Suppressor macrophage treated with lipopolysaccharide for 4 hours (primary cell): ENCODE results near the gene CSTF2T.
"Not testable (repeated sequence)": the region's sequence is repeated elsewhere in the genome, so short reads cannot be mapped to it uniquely, and the experiment has no call there.

Experiments used
- DNase-seq: peaks from one replicate; pipeline ENCODE4 v3.0.0-alpha.2; 2020

Gene CSTF2T

DNA sequence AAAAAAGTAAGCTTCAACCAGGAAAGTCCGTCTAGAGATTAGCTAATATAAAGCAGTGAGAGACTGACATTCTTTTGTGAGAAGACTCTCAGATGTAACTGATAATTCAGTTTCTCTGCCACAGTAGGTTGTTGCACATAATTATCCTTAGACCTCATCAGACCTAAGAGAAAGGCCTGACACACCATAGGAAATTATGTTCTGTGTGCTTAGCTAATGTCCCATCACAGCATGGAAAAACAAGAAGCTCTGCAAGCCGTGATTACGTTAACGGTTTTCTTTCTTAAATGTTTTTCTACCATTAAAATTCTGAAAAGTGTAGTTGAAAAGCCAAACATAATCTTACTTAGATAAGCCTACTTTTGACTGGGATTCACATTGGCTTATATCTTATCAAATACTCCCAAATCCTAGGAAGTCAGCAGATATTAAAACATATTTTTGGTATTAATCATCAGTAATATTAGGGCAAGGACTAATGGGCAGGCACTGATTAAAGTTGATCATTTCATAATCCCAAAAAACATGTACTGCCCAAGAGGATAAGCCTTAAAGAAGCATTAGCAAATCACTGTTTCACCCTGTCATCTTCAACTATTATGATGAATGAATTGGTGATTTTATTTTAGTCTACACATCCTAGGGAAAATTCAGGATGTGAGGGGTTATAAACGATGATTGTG is 5.2 kb downstream of the CSTF2T start:
- DNase-seq = no peak

DNA sequence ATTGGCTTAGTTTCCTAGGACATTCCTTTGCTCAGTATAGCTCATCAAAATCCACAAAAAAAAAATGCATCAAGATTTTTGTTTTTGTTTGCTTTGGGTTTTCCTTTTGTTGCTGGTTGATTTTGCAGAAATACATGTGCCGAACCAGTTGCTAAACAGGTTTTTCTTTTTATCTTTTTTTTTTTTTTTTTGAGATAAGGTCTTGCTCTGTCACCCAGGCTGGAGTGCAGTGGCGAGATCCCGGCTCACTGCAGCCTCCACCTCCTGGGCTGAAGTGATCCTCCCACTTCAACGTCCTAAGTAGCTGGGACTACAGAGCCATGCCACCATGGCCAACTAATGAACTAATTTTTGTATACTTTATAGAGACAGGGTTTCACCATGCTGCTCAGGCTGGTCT is 8.3 kb downstream of the CSTF2T start:
- DNase-seq = no peak

DNA sequence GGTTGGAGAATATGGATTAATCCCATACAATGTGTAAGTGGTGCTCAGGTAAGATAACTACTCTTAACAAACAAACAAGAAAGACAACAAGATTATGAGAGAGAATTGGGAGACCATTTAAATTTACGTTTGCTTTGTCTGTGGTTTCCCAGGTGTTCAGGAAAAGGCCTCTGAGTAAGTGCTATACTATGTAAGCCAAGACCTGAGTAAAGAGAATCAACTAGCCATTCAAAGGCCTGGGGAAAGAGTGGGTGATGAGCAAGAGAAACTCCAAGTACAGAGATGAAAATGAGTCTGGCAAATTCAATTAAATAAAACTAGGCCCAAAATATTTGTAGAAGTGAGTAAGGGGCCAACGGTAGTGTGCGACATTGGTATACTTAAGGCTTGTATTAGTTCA is 9.9 kb downstream of the CSTF2T start:
- no peak for DNase-seq

DNA sequence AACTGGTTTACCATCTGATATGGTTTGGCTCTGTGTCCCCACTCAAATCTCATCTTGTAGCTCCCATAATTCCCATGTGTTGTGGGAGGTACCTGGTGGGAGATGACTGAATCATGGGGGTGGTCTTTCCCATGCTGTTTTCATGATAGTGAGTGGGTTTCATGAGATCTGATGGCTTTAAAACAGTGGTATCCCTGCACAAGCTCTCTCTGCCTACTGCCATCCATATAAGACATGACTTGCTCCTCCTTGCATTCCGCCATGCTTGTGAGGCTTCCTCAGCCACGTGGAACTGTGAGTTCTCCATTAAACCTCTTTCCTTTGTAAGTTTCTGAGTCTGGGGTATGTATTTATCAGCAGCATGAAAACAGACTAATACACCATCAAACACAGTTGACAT is 10.6 kb downstream of the CSTF2T start:
- not testable (repeated sequence) for DNase-seq

DNA sequence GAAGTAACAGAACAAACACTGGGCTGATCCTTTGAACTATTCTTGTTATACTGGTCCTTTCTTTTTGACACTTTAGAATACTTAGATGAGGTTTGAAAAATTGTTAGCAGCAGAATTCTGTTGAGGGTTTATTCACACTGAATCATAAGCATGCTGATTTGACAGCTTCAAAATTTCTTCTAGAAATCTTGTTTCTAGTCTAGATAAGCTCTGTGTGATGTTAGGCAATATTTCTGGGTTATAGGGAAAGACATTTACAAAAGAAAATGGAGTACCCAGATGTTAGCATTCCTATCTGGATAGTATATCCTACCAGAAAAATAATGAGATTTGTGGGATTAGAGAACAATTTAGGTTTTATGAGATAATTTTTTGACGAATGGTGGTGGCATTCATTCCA is 12.1 kb downstream of the CSTF2T start:
- DNase-seq = no peak

DNA sequence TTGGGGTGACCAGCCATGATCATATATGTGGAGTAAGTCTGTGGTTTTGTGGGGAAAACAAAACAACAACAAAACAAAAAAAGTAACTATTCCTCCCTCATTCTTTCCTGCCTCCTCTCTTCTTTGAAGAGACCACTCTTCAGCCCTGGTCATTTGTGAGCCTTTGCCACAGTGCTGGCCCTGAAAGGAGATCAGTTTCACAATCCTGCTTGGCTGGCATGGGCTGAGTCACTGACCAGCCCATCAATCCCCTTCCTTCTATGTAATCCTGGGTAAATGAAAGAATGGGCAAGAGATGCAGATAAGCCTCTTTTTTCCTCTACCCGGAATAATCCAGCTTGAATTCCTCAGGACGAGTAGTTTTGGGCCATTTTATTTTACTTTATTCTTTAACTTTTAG is 13.6 kb downstream of the CSTF2T start:
- DNase-seq = no peak

DNA sequence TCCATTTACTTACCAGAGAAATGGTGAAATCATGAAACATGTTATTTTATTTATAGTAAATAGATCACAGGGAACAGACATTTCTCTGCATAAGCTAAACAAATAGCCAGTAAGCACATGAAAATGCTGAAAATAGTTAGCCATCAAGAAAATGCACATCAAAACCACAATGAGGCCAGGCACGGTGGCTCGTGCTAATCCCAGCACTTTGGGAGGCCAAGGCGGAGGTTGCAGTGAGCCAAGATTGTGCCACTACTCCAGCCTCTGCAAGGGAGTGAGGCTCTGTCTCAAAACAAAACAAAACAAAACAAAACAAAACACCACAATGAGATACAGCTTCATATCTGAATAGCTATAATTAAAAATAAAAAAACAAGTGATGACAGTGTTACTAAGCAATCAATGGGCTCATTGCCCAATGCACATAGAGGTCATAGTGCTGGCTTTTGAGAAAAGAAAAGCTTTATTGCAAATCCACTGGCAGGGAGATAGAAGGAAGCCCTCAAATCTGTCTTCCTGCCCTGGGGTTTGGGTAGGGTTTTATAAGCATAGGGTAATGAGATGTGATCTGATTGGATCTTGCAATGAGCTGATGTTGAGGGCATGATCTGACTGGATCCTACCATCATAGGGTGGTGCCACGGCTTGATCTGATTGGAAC is 16.2 kb downstream of the CSTF2T start:
- no peak for DNase-seq

DNA sequence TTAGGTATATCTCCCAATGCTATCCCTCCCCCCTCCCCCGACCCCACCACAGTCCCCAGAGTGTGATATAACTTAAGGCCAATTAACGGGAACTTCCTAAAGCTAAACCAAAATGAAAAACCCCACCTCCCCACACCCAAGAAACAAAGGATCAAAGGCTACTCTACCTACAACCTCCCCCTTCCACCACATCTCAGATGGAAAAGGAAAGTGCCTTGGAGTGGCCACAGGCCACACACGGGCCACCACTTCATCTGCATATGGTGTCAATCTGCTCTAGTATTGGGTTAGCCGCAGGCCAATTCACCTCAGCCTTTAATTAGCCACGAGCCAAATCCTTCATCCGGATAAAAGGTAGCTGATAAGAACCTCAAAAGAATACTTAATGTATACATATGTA is 19.6 kb downstream of the CSTF2T start:
- DNase-seq = no peak

DNA sequence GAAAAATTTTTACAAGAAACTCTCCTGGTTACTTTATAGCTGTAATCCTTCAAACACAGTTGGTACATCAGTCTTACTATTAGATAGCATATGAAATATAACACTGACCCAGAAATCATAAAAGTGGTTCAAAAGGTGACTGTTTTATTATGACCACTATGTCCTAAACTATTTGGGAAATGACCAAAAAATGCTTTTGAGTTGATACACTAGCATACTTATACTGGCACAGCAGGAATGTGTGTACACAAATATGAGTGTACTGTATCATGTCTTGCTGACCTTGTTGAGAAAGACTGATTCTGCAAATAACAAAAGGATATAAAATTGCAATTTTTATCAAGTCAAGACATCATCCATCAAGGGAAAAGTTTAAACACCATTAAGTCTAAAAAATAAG is 24.3 kb downstream of the CSTF2T start:
- no peak for DNase-seq

DNA sequence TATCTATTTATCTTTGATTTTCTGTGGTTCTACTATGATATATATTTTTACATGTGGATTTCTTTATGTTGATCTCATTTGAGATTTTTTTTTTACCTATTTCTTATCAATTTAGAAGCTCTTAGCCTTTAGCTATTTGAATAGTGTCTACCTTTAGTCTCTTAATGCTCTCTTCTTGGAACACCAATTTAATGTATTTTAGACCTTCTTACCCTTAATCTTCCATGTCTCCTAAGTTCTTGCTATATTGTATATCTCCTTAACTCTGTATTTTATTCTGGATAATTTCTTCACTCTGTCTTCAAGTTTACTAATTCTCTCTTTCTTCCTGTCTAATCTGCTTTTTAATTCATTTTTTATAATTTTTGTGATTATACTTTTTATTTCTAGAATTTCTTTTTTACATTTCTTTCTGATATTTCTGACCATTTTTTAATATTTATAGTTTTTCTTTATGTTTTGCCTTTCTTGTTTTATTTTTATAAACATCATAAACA is 27.3 kb downstream of the CSTF2T start:
- no peak for DNase-seq

DNA sequence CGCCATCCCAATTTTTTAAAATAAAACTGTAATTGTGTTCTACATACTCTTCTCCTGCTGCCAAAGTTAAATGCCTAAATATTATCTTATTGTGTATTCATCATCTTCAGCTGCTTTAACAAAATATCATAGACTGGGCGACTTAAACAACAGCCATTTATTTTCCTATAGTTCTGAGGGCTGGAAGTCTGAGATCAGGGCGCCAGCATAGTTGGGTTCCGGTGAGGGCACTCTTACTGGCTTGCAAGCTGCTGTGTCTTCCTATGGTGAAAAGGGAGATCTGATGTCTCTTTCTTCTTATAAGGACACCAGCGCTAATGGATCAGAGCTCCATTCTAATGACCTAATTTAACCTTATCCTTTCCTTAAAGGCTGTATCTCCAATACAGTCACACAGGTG is 30.4 kb downstream of the CSTF2T start:
- DNase-seq = no peak

DNA sequence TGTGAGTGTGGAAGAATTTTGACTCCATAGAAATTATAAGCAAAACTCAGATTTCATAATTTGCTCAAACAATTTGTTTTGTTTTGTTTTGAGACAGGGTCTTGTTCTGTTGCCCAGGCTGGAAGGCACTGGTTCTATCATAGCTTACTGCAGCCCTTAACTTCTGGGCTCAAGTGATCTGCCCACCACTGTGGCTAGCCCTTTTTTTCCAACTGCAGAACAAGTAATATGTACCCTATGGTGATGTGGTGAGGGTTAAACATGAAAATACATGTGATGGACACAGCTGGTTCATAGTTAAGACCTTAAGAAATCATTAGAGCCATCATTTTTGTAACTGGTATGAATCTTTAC is 31.1 kb downstream of the CSTF2T start:
- no peak for DNase-seq

DNA sequence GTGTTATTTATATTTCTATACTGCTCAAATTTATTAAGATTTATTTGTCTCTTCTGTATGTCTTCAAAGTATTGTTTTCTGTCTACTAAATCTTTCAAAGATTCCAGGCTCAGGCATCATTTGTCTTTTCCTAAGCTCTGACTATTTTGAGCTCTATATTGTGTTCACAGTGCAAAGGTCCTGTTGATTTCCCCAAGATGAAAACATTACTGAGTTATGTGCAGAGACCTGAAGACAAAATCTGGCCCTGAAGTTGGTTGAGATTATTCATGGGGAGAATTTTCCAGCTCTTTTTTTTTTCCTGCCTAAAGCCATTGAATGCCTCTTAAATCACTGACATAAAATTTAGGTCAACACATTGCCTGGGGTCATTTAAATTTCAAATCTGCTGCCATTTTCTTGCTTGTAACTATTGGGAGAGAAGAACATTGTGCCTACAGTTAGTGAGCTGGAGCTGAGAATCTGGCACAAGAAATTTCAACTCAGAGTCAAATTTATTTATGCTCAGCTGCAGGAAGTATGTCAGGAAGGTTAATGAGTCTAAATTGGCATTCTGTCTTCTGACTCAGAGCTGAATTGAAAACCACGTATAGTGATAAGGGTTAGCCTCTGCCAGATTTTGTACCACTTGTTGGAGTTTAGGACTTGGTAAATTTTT is 31.6 kb downstream of the CSTF2T start:
- DNase-seq = no peak

DNA sequence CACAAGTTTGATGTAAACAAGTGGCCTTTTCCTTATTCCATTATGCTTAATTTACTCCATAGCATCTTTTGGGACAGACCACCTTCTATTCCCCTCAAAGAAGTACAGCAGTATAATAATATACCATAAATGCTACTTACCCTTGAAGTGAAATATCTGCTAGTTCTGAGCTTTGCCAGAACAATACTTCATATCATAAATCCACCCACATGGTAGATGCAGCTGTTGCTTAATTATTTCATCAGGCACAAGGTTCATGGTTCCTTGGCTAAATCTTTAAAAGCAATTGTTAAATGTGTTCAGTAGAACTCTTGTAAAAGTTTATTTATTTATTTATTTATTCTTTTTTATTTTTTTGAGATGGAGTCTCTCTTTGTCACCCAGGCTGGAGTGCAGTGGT is 32.9 kb downstream of the CSTF2T start:
- no peak for DNase-seq

DNA sequence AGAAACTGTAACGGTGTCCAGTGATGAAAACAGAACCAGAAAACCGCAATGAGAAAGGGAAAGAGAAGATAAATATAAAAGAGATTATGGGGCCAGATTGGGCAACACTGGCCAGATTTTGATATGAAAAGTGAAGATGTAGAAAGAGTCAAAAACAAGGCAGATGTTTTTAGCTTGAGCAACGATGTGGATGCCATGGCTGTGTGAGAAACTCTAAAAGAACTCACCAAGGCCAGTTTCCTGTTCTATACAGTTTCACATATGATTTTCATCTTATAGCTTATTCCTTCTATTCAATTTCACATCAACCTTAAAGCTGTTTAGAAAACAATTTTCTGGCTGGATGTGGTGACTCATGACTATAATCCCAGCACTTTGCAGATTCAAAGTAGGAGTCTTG is 36.3 kb downstream of the CSTF2T start:
- DNase-seq = no peak

DNA sequence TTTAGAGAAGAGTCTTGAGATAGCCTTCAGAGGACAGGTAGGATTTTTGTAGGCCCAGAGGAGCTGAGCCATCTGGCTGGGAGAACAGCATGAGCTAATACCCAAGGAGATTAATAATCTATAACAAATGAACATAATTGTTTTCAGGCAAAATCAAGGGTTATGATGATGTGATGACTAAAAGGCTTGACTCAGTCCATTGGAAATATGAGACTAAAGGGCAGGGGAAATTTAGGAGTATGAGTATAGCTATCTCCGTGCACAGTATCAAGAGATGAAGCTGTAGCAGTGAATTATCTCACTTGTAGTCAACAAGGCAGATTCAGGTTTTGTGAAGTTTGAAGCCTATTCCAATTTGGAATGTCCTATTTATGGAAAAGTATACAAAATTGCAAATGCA is 40.1 kb downstream of the CSTF2T start:
- no peak for DNase-seq

DNA sequence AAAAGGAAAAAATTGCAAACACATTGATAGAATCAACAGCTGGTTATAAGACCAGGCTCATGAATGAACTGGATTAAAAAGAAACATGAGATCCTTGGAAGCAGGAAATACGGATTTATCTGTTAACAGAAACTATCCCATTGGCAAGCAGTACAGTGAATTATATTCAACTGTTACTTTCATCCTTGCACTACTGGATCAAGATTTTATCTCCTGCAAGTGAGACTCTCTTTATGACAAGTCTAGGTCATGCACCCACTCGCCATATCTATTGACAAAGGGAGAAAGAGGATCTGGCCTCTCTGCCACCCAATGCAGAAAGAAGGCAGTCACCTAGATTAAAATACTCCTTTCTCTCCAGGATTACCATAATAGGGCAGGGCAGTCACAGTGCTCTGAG is 41.4 kb downstream of the CSTF2T start:
- DNase-seq = no peak

DNA sequence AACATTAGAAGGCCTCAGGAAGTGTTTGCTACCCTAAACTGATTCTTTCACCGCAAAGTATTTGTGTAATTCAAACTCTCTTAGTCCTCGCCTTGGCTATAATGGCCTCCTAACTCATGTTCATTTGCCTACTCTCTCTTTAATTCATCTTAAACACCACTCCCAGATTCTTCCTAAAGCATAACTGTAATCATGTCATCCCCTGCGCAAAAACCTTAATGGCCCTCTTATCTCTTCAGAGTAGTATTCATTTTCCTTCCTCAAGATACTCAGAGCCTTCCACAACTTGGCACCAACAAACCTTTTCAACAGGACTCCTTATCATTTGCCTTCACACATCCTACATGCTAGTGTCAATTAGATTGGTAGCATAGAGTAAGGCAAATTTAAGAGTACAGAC is 42.9 kb downstream of the CSTF2T start:
- no peak for DNase-seq

DNA sequence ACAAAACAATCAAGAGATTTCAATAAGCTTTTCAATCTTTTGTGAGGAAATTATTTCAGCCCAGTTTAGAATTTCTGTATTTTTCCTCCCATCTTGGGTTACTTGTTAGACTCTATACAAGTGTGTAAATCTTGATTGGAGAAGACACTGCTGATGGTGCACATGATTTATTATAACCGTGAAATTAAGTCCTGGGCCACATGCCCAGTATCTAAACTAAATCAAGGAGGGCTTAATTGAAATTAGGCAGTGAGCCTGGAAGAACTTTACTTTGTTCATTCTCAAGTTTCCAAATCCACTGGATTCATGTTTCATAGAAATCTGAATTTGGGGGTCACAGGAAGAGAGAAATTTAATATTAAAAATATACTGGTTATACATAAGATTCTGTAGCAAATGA is 44.5 kb downstream of the CSTF2T start:
- no peak for DNase-seq

DNA sequence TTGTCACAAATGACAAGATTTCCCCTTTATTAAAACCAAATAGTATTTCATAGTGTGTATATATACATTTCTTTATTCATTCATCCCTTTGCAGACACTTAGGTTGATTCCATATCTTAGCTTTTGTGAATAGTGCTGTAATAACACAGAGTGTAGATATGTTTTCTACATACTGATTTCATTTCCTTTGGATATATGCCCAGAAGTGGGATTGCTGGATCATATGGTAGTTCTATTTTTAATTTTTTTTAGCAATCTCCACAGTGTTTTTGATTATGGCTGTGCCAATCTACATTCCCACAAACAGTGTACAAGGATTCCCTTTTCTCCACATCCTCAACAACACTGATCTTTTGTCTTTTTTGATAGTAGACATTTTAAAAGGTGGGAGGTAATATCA is 46.4 kb downstream of the CSTF2T start:
- DNase-seq = no peak

DNA sequence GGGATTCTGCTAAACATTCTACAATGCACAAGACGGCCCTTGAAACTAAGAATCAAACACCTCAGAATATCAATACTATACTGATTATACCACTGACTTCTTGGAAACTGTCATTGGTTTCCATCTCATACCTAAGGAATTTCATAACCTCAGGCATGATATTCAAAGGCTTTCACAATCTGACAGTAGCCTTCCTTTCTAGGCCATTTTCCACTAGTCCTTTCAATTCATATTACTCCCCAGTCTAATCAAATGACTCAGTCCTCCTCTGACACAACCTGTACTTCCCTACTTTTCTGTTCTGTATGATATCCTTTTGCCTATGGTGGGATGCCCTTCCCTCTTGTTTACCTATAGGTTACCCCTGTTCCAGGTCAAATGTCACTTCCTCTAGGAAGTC is 48.3 kb downstream of the CSTF2T start:
- DNase-seq = no peak

DNA sequence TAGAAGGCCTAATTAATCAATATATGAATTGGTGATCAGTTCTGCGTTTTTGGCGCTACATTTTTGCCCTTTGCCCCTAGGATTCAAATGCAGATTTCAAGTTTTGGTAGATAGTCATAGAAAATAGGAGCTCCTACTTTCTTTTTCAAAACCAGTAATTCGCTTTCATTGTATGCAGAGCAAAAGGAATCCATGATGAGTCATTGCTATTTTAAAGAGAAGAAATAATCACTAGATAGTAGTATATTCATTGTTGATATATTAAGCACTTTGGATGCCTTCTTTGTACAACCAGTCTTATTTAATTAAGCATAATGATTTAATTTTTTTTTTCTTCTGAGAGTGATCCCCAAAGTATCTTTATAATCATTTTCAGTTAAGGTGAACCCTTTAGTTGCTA is 50.3 kb downstream of the CSTF2T start:
- DNase-seq = no peak
